Testis (tissue), 5 donors: ENCODE data around the gene AHR. TPM values are rescaled to one million over a fixed set of nuclear protein-coding genes. Genes with fewer than 3 reads are reported as not detected.
A peak's percentile ranks its signal among the peaks of the same experiment; 100 is the strongest.

Experiments used
- DNase-seq: peaks from one replicate; pipeline ENCODE4 v3.0.0-alpha.2; 2019
- H3K27ac ChIP-seq, 2 donors: fragments of 200-600 bp; sonication (generic); one replicate each; pipeline ENCODE4 v1.5.1; 2019
- H3K27me3 ChIP-seq: fragments of 200-600 bp; sonication (generic); one replicate; pipeline ENCODE4 v1.5.1; 2019
- H3K36me3 ChIP-seq: fragments of 200-600 bp; sonication (generic); one replicate; pipeline ENCODE4 v1.5.1; 2017; ENCODE audit warnings: low read depth; ENCODE audit errors: missing control alignments
- H3K4me1 ChIP-seq: fragments of 200-600 bp; sonication (generic); one replicate; pipeline ENCODE4 v1.5.1; 2019
- H3K4me3 ChIP-seq, 2 donors: fragments of 200-600 bp; sonication (generic); one replicate each; pipeline ENCODE4 v1.5.1; 2017 to 2019
- H3K9me3 ChIP-seq: fragments of 200-600 bp; sonication (generic); one replicate; pipeline ENCODE4 v1.5.1; 2017
- CTCF ChIP-seq, 3 experiments: fragments of 450-650 bp in 2 of 3; fragments of 200-600 bp in 1 of 3; sonication (generic) in 1 of 3; IDR thresholded peaks; one replicate each; pipeline ENCODE4 v1.5.1; 2016 to 2019; ENCODE audit warnings: antibody characterized with exemption in 3 of 3, mild to moderate bottlenecking in 2 of 3, moderate library complexity in 1 of 3
- POLR2A ChIP-seq: fragments of 450-650 bp; IDR thresholded peaks from one replicate; pipeline ENCODE4 v1.6.1; 2017; ENCODE audit warnings: antibody characterized with exemption, mild to moderate bottlenecking, moderate library complexity
- WGBS, 2 donors: methylation state at CpG; one replicate each; pipeline ENCODE4 v1.1.5; 2018; 5-methylcytosine and 5-hydroxymethylcytosine counted together
- intact Hi-C: fragments of 100-400 bp; cut with DNase I; formaldehyde crosslinking; loops from one replicate; pipeline ENCODE4 v1.15.1; 2023; ENCODE audit warnings: low total_unique reads
- long read RNA-seq, 2 donors: transcript quantifications; one replicate each; lab custom pipeline, GENCODE V29; 2026
- polyA plus RNA-seq: library from polyadenylated mRNA; stranded (reverse); fragments of 350-450 nt; fragmentation: Illumina TruSeq; extraction: RNeasy Lipid Tissue Mini Kit (QIAGEN cat#74804); gene quantifications from one replicate; pipeline ENCODE4 v1.2.3, GENCODE V29; 2014; ENCODE audit warnings: low read depth, low replicate concordance; ENCODE audit not compliant: insufficient read depth
- total RNA-seq, 2 donors: library from RNA; depleted of rRNA; stranded (reverse); fragments of >200 nt; gene quantifications; one replicate each; pipeline ENCODE4 v1.2.3, GENCODE V29; 2016

AHR gene
- 10 to 100 TPM; 28.4 to 48.9 TPM for total RNA-seq
- polyA plus RNA-seq = 12.3 TPM
- long read RNA-seq, donor 1, partial matches to known transcripts = 6 of 6 reads
- long read RNA-seq, donor 1, other reads (novel, unspliced or antisense) = 0 of 6 reads
- long read RNA-seq, donor 2, full-length matches to known transcripts = 2 of 2 reads
- long read RNA-seq, donor 2, partial matches to known transcripts = 0 of 2 reads
- long read RNA-seq, donor 2, other reads (novel, unspliced or antisense) = 0 of 2 reads

DNA sequence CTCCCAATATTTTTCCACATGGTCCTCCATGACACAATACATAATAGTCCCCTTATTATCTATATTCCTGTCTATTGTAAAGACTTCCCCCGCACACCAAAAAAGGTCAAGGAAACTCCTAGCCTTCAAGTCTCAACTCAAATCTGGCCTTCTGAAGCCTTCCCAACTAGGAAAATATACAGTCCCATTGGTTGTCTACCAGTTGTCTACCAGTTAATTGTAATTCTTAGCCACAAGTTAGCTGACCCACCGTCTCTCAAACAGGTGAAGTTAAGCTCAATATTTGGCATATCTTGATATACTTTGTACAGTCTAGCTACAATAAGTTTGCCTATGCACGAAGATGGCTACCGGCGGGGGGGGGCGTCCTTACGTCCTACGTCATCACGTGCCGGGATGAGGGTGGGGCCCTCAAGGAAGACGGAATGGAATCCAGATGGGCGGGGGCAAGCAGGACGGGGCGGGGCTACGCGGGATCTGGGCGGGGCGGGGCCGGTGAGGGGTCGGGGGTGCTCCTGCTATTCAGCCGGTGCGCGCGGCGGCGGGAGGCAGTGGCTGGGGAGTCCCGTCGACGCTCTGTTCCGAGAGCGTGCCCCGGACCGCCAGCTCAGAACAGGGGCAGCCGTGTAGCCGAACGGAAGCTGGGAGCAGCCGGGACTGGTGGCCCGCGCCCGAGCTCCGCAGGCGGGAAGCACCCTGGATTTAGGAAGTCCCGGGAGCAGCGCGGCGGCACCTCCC lies at the start of gene AHR:
AHR (plus strand) TSS at position 551 of the 738 bp plus-strand sequence. CDS start 613 bp downstream, outside the sequence.
- Histone ChIP-seq H3K27me3 (no peaks in the 10 kb centered on the region), H3K4me3 (peak within 1 kb of the TSS; percentile 67 to 98), H3K4me1 (peaks cover 17% of the 10 kb centered on the region), H3K9me3 (no peaks in the 10 kb centered on the region), H3K27ac (peak within 1 kb of the TSS; percentile 89 to 90), H3K36me3 (no peaks in the 10 kb centered on the region)
- intact Hi-C loops = no loop called here
- TF ChIP-seq CTCF (IDR thresholded peaks at IDR 0.05) (no peak), POLR2A (peak; percentile 8)
- WGBS, 2 donors = 5 to 30% methylated on average over 2 to 27 of the region's 46 CpGs
- DNase-seq = peak; percentile 98

DNA sequence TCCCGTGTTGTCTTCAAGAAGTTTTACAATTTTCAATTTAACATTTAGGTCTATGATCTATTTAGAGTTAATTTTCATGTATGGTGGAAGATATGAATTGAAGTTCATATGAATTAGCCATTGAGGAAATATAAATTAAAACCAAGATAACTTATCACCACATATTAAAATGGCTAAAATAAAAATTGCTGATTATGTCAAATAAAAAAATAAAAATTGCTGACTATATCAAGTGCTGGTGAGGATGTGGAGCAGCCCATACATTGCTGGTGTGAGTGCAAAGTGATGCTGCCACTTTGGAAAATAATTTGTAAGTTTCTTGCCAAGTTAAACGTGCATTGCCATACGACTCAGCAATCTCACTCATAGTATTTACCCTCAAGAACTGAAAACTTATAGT lies 44.6 kb upstream of the AHR start:
- TF ChIP-seq CTCF (IDR thresholded peaks at IDR 0.05) (no peak), POLR2A (no peak)
- 87 to 97% methylated on average over 3 of the region's 3 CpGs for WGBS, 2 donors

DNA sequence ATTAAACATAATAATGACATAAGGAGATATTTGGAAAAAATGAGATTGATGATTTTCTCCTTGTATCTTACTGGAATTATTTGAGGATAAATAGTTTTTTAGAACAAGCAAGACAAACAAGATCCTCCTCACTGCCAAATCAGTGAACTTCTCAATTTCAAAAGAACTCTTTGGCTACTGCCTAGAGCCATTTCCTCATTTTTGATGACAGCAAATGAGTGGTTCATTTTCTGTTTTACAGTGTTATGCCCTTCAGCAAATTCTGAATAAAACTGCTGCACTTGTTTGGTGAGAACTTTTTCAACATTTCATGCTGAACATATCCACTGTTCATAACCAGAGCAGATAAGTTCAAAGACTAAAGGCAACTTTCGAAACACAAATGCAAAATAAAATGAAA lies 42.5 kb upstream of the AHR start:
- intact Hi-C loops = no loop called here
- no peaks in the 10 kb centered on the region for H3K36me3 ChIP-seq
- no peak overlapping the region for H3K27ac ChIP-seq
- H3K4me3 ChIP-seq = no peak overlapping the region
- no peaks in the 10 kb centered on the region for H3K9me3 ChIP-seq
- no peaks in the 10 kb centered on the region for H3K4me1 ChIP-seq
- WGBS, 2 donors = 93 to 100% methylated on average over 1 of the region's 1 CpG
- TF ChIP-seq POLR2A = no peak
- TF ChIP-seq CTCF (IDR thresholded peaks at IDR 0.05) = no peak
- H3K27me3 ChIP-seq = no peaks in the 10 kb centered on the region
- no peak for DNase-seq

More for the DNA sequence above, 44.6 kb upstream of the AHR start:
- no peaks in the 10 kb centered on the region for H3K4me1 ChIP-seq
- H3K9me3 ChIP-seq = no peaks in the 10 kb centered on the region
- no peaks in the 10 kb centered on the region for H3K27me3 ChIP-seq
- intact Hi-C loops = no loop called here
- H3K4me3 ChIP-seq = no peak overlapping the region
- H3K36me3 ChIP-seq = no peaks in the 10 kb centered on the region
- H3K27ac ChIP-seq = no peak overlapping the region
- no peak for DNase-seq

GRCh38 chr7:17256375-17256774 lies 42.1 kb upstream of the AHR start:
- no peak overlapping the region for H3K4me3 ChIP-seq
- H3K27ac ChIP-seq = no peak overlapping the region
- no peaks in the 10 kb centered on the region for H3K36me3 ChIP-seq
- WGBS, 2 donors = 48 to 75% methylated on average over 2 of the region's 2 CpGs
- no peaks in the 10 kb centered on the region for H3K27me3 ChIP-seq
- H3K4me1 ChIP-seq = no peaks in the 10 kb centered on the region
- intact Hi-C loops = no loop called here
- no peak for DNase-seq
- no peak for TF ChIP-seq POLR2A
- TF ChIP-seq CTCF (IDR thresholded peaks at IDR 0.05) = no peak
- H3K9me3 ChIP-seq = no peaks in the 10 kb centered on the region
